Panc1 (cell line): ENCODE measurements around the gene BABAM2. TPM values are rescaled to one million over a fixed set of nuclear protein-coding genes. Genes with fewer than 3 reads are reported as not detected.
"Not testable (repeated sequence)": the region's sequence is repeated elsewhere in the genome, so short reads cannot be mapped to it uniquely, and the experiment has no call there.

Experiments used
- ATAC-seq: fragments of 200-7000 bp; cut with Tn5 transposase; 2 replicates; pipeline ENCODE4 v1.9.1; 2020; ENCODE audit warnings: mild to moderate bottlenecking, moderate library complexity
- BruUV-seq: library from RNA; stranded (reverse); fragments of 400-500 nt; replicated peaks from 2 replicates; lab custom pipeline; 2021; lab: Mats Ljungman, UMichigan
- CTCF ChIA-PET: fragments of 300-600 bp; sonication (Branson Sonifier 250); formaldehyde crosslinking; loops from one replicate; lab custom pipeline; 2022; ENCODE audit warnings: antibody characterized with exemption; lab: Charles Lee
- POLR2A ChIA-PET: fragments of 300-600 bp; sonication (Branson Sonifier 250); formaldehyde crosslinking; loops from one replicate; lab custom pipeline; 2022; ENCODE audit warnings: antibody characterized with exemption; lab: Charles Lee
- DNase-seq: peaks from one replicate; pipeline ENCODE4 v3.0.0-alpha.2; 2010; ENCODE audit warnings: low read depth, low spot score
- H3K27ac ChIP-seq: 2 replicates; pipeline ENCODE4 v1.5.1; 2011; ENCODE audit warnings: mild to moderate bottlenecking, low read length, inconsistent platforms
- H3K27me3 ChIP-seq: fragments of 200-500 bp; sonication (Bioruptor generic); 2 replicates; pipeline ENCODE4 v1.6.0; 2014; ENCODE audit warnings: low read length, inconsistent platforms; ENCODE audit not compliant: control insufficient read depth, insufficient read depth
- H3K36me3 ChIP-seq: fragments of 200-500 bp; sonication (Bioruptor generic); 2 replicates; pipeline ENCODE4 v1.5.1; 2014; ENCODE audit warnings: inconsistent platforms, mild to moderate bottlenecking, low read length, moderate library complexity; ENCODE audit not compliant: control insufficient read depth, insufficient read depth
- H3K4me1 ChIP-seq: 2 replicates; pipeline ENCODE4 v1.5.1; 2011; ENCODE audit warnings: inconsistent platforms, mild to moderate bottlenecking, low read length, moderate library complexity; ENCODE audit not compliant: control insufficient read depth, insufficient read depth
- H3K4me3 ChIP-seq, 2 experiments: 2 replicates each; pipeline ENCODE4 v1.5.1; 2011 to 2012; ENCODE audit warnings: low read depth in 2 of 2, low read length in 2 of 2, mild to moderate bottlenecking in 2 of 2, inconsistent platforms in 1 of 2, moderate library complexity in 1 of 2
- H3K9me3 ChIP-seq: fragments of 200-500 bp; sonication (Bioruptor generic); 2 replicates; pipeline ENCODE4 v1.5.1; 2014; ENCODE audit warnings: low read depth, mild to moderate bottlenecking, inconsistent platforms, low read length, moderate library complexity; ENCODE audit not compliant: control insufficient read depth, insufficient read depth
- CTCF ChIP-seq: fragments of 450-650 bp; IDR thresholded peaks from 2 replicates; pipeline ENCODE4 v1.5.1; 2017; ENCODE audit warnings: mild to moderate bottlenecking
- POLR2AphosphoS5 ChIP-seq: IDR thresholded peaks from 2 replicates; pipeline ENCODE4 v1.6.1; 2012; ENCODE audit warnings: mild to moderate bottlenecking, low read depth, low read length, moderate library complexity
- REST ChIP-seq, 2 experiments: IDR thresholded peaks; 2 replicates each; pipeline ENCODE4 v1.6.1; 2011 to 2012; ENCODE audit warnings: low read depth in 2 of 2, control low read depth in 1 of 2, low read length in 1 of 2, mild to moderate bottlenecking in 1 of 2, moderate library complexity in 1 of 2; ENCODE audit not compliant: insufficient read depth in 1 of 2
- SIN3A ChIP-seq: IDR thresholded peaks from 2 replicates; pipeline ENCODE4 v1.6.1; 2012; ENCODE audit warnings: low read depth, mild to moderate bottlenecking, low read length, moderate library complexity, borderline replicate concordance; ENCODE audit not compliant: insufficient read depth
- TCF7L2 ChIP-seq: IDR thresholded peaks from 2 replicates; pipeline ENCODE4 v1.6.1; 2011; ENCODE audit warnings: mild to moderate bottlenecking, low read depth, low read length, inconsistent platforms
- in situ Hi-C: cut with HindIII; loops from 2 replicates; pipeline ENCODE4 v1.10.0; 2016; ENCODE audit warnings: low sequenced_read_pairs, low pct_unique_long_range_greater_than_20kb
- intact Hi-C: fragments of 100-400 bp; cut with micrococcal nuclease; formaldehyde crosslinking; loops from one replicate; pipeline ENCODE4 v1.10.0; 2022; ENCODE audit not compliant: unreplicated experiment
- total RNA-seq: library from RNA; stranded (reverse); gene quantifications from one replicate; pipeline ENCODE4 v1.2.1, GENCODE V29; 2021; ENCODE audit not compliant: unreplicated experiment

The BABAM2 gene
- total RNA-seq, 1 experiment from 2014 or later: 31.2 TPM

DNA sequence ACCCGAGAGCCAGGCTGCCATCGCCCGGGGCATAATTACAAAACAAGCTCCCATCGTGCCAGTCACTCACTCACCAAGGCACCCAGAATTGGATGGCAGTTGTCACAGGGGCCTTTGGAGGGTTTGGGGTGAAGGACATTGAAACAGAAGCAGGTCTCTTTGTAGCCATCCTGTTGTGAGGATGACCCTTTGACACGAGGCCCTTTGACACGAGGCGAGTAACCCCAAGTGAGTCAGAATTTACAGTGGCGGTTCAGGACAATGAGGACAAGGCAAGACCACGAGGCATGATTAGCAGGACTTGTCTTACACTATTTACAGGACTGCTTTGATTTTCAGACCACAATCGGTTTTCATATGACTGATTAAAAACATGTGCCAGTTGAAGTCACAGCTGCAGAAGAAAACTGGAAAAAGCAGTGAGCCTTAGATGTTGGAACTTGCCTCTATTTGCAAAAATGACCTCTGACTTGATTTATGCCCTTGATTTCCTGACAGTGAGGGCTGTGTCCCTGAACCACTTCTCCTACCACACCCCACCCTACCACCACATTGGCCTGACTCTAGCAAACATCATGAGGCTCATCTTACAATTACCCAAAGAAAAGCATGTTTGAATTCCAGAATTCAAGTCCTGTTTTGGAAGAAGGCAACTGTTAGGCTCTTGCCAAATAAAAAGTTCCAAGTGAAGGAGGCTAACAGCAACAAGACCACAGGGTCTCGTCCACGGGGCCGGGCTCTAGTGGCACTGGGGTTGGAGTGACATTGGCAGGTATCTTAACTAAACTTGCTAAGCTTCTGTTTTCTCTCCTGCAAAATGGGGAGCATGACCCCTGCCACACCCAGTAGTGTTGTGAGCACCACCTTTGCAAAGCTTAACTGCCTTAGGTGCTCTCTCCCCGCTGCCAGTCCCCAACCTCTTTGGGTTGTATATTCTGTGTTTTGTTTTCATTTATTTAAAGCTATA is 437.7 kb downstream of the BABAM2 start (continued):
- TF ChIP-seq POLR2AphosphoS5: no peak

- no peak overlapping the region for H3K4me3 ChIP-seq
- DNase-seq (no peak), ATAC-seq (no peak)
- H3K9me3 ChIP-seq: no peaks in the 10 kb centered on the region
- H3K27ac ChIP-seq: no peak overlapping the region
- ChIA-PET POLR2A (no interaction called here), CTCF (no interaction called here)
- no TSS peak for BruUV-seq
- TF ChIP-seq TCF7L2 (no peak), REST (IDR thresholded peaks at IDR 0.05; ENCODE audit: insufficient read depth in 1 of 2, low read depth in 2 of 2, low read length in 1 of 2) (no peak), POLR2AphosphoS5 (no peak), SIN3A (no peak), CTCF (no peak)
- no peaks in the 10 kb centered on the region for H3K36me3 ChIP-seq
- H3K4me1 ChIP-seq: no peaks in the 10 kb centered on the region
- intact Hi-C loops (no loop called here), in situ Hi-C loops (no loop called here)
- H3K27me3 ChIP-seq: no peaks in the 10 kb centered on the region
Measured at GRCh38 chr2:28329184-28329583, 438.7 kb downstream of the BABAM2 start.

DNA sequence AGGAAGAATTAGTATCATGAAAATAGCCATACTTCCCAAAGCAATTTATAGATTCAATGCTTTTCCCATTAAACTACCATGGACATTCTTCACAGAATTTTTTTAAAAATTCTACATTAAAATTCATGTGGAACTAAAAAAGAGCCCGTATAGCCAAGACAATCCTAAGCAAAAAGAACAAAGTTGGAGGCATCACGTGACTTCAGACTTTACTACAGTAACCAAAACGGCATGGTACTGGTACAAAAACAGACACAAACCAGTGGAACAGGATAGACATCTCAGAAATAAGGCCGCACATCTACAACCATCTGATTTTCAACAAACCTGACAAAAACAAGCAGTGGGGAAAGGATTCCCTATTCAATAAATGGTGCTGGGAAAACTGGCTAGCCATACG is 440.2 kb downstream of the BABAM2 start:
- H3K27ac ChIP-seq, ATAC-seq, POLR2A ChIA-PET, BruUV-seq, in situ Hi-C loops, H3K36me3 ChIP-seq, DNase-seq, intact Hi-C loops, H3K4me1 ChIP-seq, CTCF ChIA-PET, H3K9me3 ChIP-seq, H3K27me3 ChIP-seq, H3K4me3 ChIP-seq: not testable (repeated sequence)

- DNase-seq, ATAC-seq, H3K27ac ChIP-seq, H3K27me3 ChIP-seq, H3K4me3 ChIP-seq, H3K9me3 ChIP-seq, CTCF ChIA-PET, H3K36me3 ChIP-seq, H3K4me1 ChIP-seq, in situ Hi-C loops, intact Hi-C loops, BruUV-seq, POLR2A ChIA-PET: not testable (repeated sequence)
Measured at GRCh38 chr2:28331797-28332196, 441.3 kb downstream of the BABAM2 start.
